WTC11 (cell line): ENCODE data around the gene ROBO1. TPM values are rescaled to one million over a fixed set of nuclear protein-coding genes. Genes with fewer than 3 reads are reported as not detected.

Experiments used
- ATAC-seq: fragments of 200-7000 bp; cut with Tn5 transposase; 2 replicates; pipeline ENCODE4 v1.10.0; 2021; ENCODE audit warnings: mild to moderate bottlenecking, moderate library complexity
- CTCF ChIA-PET: fragments of 300-600 bp; sonication (Branson Sonifier 250); formaldehyde crosslinking; loops from one replicate; lab custom pipeline; 2021; ENCODE audit warnings: antibody characterized with exemption; lab: Charles Lee
- POLR2A ChIA-PET: fragments of 350-600 bp; sonication (Branson Sonifier 250); formaldehyde crosslinking; loops from one replicate; lab custom pipeline; 2021; ENCODE audit warnings: antibody characterized with exemption; lab: Charles Lee
- DNase-seq: peaks from one replicate; pipeline ENCODE4 v3.0.0; 2021; ENCODE audit warnings: low spot score
- H3K27ac Mint-ChIP-seq: 2 replicates; pipeline ENCODE4 v1.8.0; 2021; ENCODE audit warnings: mixed read lengths
- H3K27me3 Mint-ChIP-seq: 2 replicates; pipeline ENCODE4 v1.8.0; 2021; ENCODE audit warnings: low read depth, mild to moderate bottlenecking, moderate library complexity, mixed read lengths
- H3K36me3 Mint-ChIP-seq: 2 replicates; pipeline ENCODE4 v1.8.0; 2021; ENCODE audit warnings: mixed read lengths
- H3K4me1 Mint-ChIP-seq: 2 replicates; pipeline ENCODE4 v1.8.0; 2022; ENCODE audit warnings: mixed read lengths
- H3K4me3 Mint-ChIP-seq: 2 replicates; pipeline ENCODE4 v1.8.0; 2021; ENCODE audit warnings: mild to moderate bottlenecking, moderate library complexity, mixed read lengths
- H3K9me3 Mint-ChIP-seq: 2 replicates; pipeline ENCODE4 v1.8.0; 2021; ENCODE audit warnings: mixed read lengths
- ATF2 ChIP-seq: sonication (generic); formaldehyde crosslinking; IDR thresholded peaks from 2 replicates; pipeline ENCODE4 v1.8.1; 2022; ENCODE audit warnings: low read depth, missing genetic modification reagents, borderline replicate concordance
- ATF6 ChIP-seq: sonication (generic); formaldehyde crosslinking; IDR thresholded peaks from 2 replicates; pipeline ENCODE4 v1.8.1; 2023; ENCODE audit warnings: mild to moderate bottlenecking, missing genetic modification reagents
- E2F4 ChIP-seq: sonication (generic); formaldehyde crosslinking; IDR thresholded peaks from 2 replicates; pipeline ENCODE4 v1.8.1; 2022; ENCODE audit warnings: low read depth, mild to moderate bottlenecking, moderate library complexity, missing genetic modification reagents, borderline replicate concordance
- EMX1 ChIP-seq: fragments of 250-450 bp; sonication (Bioruptor Pico); IDR thresholded peaks from 2 replicates; pipeline ENCODE4 v1.8.0; 2021; ENCODE audit warnings: mild to moderate bottlenecking
- ESRRA ChIP-seq: sonication (generic); formaldehyde crosslinking; IDR thresholded peaks from 2 replicates; pipeline ENCODE4 v1.8.1; 2022; ENCODE audit warnings: mild to moderate bottlenecking, missing genetic modification reagents, borderline replicate concordance
- FOXK1 ChIP-seq: sonication (generic); formaldehyde crosslinking; IDR thresholded peaks from 2 replicates; pipeline ENCODE4 v1.8.0; 2022; ENCODE audit warnings: mild to moderate bottlenecking, moderate library complexity, missing genetic modification reagents
- GABPB1 ChIP-seq: sonication (generic); formaldehyde crosslinking; IDR thresholded peaks from 2 replicates; pipeline ENCODE4 v1.8.1; 2023; ENCODE audit warnings: mild to moderate bottlenecking, missing genetic modification reagents
- SP1 ChIP-seq: sonication (generic); formaldehyde crosslinking; conservative IDR thresholded peaks from 2 replicates; pipeline ENCODE4 v1.8.1; 2022; ENCODE audit warnings: missing genetic modification reagents
- TCF7 ChIP-seq: sonication (generic); formaldehyde crosslinking; IDR thresholded peaks from 2 replicates; pipeline ENCODE4 v1.8.0; 2022; ENCODE audit warnings: mild to moderate bottlenecking, low read depth, missing genetic modification reagents, moderate library complexity
- USF1 ChIP-seq: sonication (generic); formaldehyde crosslinking; IDR thresholded peaks from 2 replicates; pipeline ENCODE4 v1.8.0; 2022; ENCODE audit warnings: mild to moderate bottlenecking, missing genetic modification reagents
- USF2 ChIP-seq: sonication (generic); formaldehyde crosslinking; IDR thresholded peaks from 2 replicates; pipeline ENCODE4 v1.8.1; 2023; ENCODE audit warnings: mild to moderate bottlenecking, missing genetic modification reagents, moderate library complexity
- ZNF263 ChIP-seq: sonication (generic); formaldehyde crosslinking; IDR thresholded peaks from 2 replicates; pipeline ENCODE4 v1.8.1; 2022; ENCODE audit warnings: low read depth, mild to moderate bottlenecking, moderate library complexity, missing genetic modification reagents
- ZNF416 ChIP-seq: fragments of 250-450 bp; sonication (Bioruptor Pico); IDR thresholded peaks from 2 replicates; pipeline ENCODE4 v1.9.0; 2021; ENCODE audit warnings: mild to moderate bottlenecking, inconsistent platforms
- total RNA-seq: library from RNA; stranded (reverse); gene quantifications from 3 replicates; pipeline ENCODE4 v1.2.3, GENCODE V29; 2021
- TF ChIP-seq, protein P1 (sequence below): fragments of 250-450 bp; sonication (Bioruptor Pico); conservative IDR thresholded peaks from 2 replicates; pipeline ENCODE4 v1.9.0; 2021; ENCODE audit warnings: mild to moderate bottlenecking
- TF ChIP-seq, protein P2 (sequence below): sonication (generic); formaldehyde crosslinking; IDR thresholded peaks from 2 replicates; pipeline ENCODE4 v1.8.1; 2022; ENCODE audit warnings: missing genetic modification reagents, borderline replicate concordance
- TF ChIP-seq, protein P3 (sequence below): sonication (generic); formaldehyde crosslinking; IDR thresholded peaks from 2 replicates; pipeline ENCODE4 v1.8.0; 2023; ENCODE audit warnings: missing genetic modification reagents, mild to moderate bottlenecking, borderline replicate concordance

ROBO1 gene
- total RNA-seq, 1 experiment from 2014 or later = 90.9 TPM

DNA sequence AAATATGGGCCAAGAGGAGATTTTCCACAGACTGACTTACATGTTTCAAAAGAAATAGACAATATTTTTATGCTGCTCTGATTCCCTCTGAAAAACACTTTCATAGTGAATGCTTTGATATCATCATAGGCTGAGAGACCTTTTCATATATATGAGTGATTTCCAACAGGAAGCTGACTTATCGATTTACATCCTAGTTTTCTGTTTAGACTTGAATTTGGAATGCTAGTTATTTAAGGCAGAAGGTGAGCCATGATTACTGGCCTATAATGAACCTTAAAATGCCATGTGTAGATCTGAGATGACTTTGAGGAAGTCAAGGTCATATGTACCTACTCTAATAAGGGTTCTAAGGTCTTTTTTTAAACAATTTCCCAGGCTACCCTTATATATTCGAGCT is 1126.1 kb downstream of the ROBO1 start:
- Mint-ChIP-seq H3K27me3 (no peaks in the 10 kb centered on the region), H3K4me1 (peaks cover 32% of the 10 kb centered on the region), H3K36me3 (peaks cover 5% of the 10 kb centered on the region; the same call in 1 of the 2 replicates), H3K27ac (no peak overlapping the region), H3K4me3 (no peak overlapping the region), H3K9me3 (no peaks in the 10 kb centered on the region)
- ATAC-seq = no peak
- CTCF ChIA-PET = interaction anchor here (0.6 kb wide), 1 partner anchor 71 kb away, joined by 3 read pairs; no protein-coding TSS in a partner anchor
- POLR2A ChIA-PET = no interaction called here
- DNase-seq = no peak
- TF ChIP-seq, protein P1, sequence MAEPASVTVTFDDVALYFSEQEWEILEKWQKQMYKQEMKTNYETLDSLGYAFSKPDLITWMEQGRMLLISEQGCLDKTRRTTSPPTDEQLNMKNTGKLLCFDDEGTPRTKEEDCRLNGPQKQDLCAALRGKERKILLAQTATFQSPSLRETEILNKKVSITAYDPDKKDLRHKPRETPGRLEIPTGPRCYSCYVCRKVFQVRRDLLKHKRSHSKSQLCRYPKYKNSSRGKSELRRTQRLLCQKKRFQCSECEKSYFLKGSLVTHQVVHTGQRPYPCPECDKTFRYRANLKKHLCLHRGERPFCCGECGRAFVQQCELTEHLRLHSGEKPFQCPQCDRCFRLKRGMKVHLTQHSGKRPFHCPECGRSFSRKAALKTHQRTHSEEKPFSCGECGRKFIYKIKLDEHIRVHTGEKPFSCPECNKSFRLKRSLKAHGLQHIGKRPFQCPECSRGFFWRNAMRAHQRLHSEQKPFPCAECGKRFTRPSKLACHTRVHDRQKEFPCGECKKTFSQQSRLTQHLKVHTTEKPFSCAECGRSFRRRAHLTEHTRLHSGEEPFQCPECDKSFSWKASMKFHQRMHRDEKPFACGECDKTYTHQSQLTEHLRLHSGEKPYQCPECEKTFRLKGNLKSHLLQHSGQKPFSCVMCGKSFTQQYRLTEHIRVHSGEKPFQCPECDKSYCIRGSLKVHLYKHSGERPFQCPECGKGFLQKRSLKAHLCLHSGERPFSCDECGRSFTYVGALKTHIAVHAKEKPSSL (CRISPR knock-in tag) = no peak
- TF ChIP-seq ZNF263 = no peak

DNA sequence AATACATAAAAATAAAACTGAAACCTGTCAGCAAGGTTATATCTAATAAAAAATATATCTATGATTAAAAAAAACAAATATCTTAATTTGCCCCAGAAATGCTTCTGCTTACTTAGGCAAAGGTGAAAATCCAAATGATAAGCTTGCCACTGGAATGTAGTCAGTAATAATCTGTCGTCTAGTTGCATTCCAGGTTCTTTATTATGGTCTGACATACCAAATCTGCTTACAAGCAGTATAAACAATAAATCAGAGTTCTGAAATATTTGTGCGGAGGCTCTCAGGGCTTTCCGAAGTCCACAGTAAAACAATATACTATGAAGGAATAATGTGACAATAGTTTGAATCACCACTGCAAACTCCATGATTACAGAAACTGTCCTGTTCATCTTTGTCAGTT is 1133.5 kb downstream of the ROBO1 start:
- H3K27me3 Mint-ChIP-seq = no peaks in the 10 kb centered on the region
- no peak overlapping the region for H3K27ac Mint-ChIP-seq
- ChIA-PET POLR2A (no interaction called here), CTCF (interaction anchor here (1.3 kb wide), 1 partner anchor 11 kb away, joined by 4 read pairs; no protein-coding TSS in a partner anchor)
- DNase-seq = no peak
- no peak for TF ChIP-seq ZNF416
- TF ChIP-seq SP1 (CRISPR knock-in tag) = no peak
- no peak overlapping the region for H3K4me3 Mint-ChIP-seq
- no peaks in the 10 kb centered on the region for H3K4me1 Mint-ChIP-seq
- H3K9me3 Mint-ChIP-seq = no peaks in the 10 kb centered on the region
- ATAC-seq = no peak
- H3K36me3 Mint-ChIP-seq = peaks cover 17% of the 10 kb centered on the region

DNA sequence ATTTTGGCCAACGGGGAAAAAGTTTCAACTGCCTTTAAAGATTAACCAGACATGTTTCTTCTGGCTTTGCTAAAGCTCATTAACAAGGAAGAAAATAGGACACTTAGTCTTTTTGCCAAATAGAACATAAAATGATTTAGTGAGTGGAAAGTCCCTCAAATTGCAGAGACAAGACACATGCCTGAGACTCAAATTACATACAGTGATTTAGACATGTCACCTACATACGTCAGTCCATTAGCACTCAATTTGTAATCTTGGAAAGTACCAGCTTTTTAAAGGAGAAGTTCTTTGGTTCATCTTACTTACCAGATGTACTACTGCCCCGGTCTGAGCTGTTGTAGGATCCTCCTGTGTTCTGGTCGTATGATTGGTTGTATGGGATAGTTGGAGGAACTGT is 1134.2 kb downstream of the ROBO1 start:
- DNase-seq (no peak), ATAC-seq (no peak)
- ChIA-PET POLR2A (no interaction called here), CTCF (interaction anchor here (1.3 kb wide), 1 partner anchor 12 kb away, joined by 4 read pairs; no protein-coding TSS in a partner anchor)
- no peak overlapping the region for H3K27ac Mint-ChIP-seq
- no peaks in the 10 kb centered on the region for H3K27me3 Mint-ChIP-seq
- no peaks in the 10 kb centered on the region for H3K4me1 Mint-ChIP-seq
- peaks cover 23% of the 10 kb centered on the region for H3K36me3 Mint-ChIP-seq
- H3K4me3 Mint-ChIP-seq = no peak overlapping the region
- no peaks in the 10 kb centered on the region for H3K9me3 Mint-ChIP-seq
- TF ChIP-seq, protein P2, sequence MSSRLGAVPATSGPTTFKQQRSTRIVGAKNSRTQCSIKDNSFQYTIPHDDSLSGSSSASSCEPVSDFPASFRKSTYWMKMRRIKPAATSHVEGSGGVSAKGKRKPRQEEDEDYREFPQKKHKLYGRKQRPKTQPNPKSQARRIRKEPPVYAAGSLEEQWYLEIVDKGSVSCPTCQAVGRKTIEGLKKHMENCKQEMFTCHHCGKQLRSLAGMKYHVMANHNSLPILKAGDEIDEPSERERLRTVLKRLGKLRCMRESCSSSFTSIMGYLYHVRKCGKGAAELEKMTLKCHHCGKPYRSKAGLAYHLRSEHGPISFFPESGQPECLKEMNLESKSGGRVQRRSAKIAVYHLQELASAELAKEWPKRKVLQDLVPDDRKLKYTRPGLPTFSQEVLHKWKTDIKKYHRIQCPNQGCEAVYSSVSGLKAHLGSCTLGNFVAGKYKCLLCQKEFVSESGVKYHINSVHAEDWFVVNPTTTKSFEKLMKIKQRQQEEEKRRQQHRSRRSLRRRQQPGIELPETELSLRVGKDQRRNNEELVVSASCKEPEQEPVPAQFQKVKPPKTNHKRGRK (CRISPR knock-in tag) = no peak
- TF ChIP-seq ZNF263 = no peak
- TF ChIP-seq ESRRA (CRISPR knock-in tag) = no peak
- TF ChIP-seq, protein P3, sequence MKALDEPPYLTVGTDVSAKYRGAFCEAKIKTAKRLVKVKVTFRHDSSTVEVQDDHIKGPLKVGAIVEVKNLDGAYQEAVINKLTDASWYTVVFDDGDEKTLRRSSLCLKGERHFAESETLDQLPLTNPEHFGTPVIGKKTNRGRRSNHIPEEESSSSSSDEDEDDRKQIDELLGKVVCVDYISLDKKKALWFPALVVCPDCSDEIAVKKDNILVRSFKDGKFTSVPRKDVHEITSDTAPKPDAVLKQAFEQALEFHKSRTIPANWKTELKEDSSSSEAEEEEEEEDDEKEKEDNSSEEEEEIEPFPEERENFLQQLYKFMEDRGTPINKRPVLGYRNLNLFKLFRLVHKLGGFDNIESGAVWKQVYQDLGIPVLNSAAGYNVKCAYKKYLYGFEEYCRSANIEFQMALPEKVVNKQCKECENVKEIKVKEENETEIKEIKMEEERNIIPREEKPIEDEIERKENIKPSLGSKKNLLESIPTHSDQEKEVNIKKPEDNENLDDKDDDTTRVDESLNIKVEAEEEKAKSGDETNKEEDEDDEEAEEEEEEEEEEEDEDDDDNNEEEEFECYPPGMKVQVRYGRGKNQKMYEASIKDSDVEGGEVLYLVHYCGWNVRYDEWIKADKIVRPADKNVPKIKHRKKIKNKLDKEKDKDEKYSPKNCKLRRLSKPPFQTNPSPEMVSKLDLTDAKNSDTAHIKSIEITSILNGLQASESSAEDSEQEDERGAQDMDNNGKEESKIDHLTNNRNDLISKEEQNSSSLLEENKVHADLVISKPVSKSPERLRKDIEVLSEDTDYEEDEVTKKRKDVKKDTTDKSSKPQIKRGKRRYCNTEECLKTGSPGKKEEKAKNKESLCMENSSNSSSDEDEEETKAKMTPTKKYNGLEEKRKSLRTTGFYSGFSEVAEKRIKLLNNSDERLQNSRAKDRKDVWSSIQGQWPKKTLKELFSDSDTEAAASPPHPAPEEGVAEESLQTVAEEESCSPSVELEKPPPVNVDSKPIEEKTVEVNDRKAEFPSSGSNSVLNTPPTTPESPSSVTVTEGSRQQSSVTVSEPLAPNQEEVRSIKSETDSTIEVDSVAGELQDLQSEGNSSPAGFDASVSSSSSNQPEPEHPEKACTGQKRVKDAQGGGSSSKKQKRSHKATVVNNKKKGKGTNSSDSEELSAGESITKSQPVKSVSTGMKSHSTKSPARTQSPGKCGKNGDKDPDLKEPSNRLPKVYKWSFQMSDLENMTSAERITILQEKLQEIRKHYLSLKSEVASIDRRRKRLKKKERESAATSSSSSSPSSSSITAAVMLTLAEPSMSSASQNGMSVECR = no peak
- no peak for TF ChIP-seq TCF7
- no peak for TF ChIP-seq ATF2 (CRISPR knock-in tag)
- TF ChIP-seq GABPB1 = no peak
- no peak for TF ChIP-seq ATF6
- no peak for TF ChIP-seq FOXK1 (CRISPR knock-in tag)
- TF ChIP-seq USF1 (CRISPR knock-in tag) = no peak
- no peak for TF ChIP-seq EMX1
- TF ChIP-seq E2F4 (CRISPR knock-in tag) = no peak
- no peak for TF ChIP-seq USF2
